ENCODE results near the gene DUSP2.

Gene DUSP2

DNA sequence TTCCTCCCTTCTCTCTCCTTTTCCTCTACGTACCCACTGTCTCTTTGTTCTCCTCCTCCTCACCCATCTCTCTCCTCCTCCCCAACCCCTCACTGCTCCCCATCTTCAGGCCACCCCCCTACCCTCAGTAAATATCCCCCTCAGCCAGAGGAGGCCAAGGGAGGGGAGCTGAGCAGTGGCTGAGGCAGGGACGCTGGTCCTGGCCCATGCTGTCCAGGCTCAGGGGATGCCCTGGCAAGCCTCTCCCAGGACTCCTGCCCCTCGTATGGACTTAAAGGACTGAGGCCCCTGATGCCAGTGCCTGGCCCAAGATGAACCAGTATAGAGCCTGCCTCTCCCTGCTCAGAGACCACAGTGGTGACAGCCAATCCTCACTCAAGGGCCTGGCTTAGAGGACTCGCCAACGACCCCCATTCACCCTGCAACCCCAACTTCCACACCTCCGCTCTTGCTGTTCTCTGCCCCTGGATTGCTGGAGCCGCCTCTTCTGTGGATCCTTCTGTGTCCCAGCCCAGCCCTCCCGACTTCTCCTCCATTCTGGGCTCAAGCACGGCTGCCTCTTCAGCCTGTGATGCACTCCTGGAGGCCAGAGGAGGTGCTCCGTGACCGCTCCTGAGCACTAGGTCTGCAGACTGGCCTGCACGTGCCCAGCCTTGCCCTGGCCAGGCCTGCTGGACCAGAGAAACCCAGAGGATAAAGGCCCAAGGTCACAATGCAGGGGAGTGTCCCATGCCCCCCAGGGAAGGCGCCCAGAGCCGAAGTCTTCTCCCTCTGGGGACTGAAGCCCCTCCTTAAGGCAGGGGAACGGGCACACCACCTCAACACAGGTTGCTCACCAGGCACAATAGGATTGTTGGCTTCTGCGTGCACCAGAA, 9.5 kb upstream of the DUSP2 start:
- Histone ChIP-seq H3K4ac (ENCODE audit: low read depth, low read length) (no peak overlapping the region), H2BK5ac (ENCODE audit: low read depth, low read length, poor library complexity) (no peak overlapping the region), H3K9ac (ENCODE audit: low read length) (no peak overlapping the region), H2AK5ac (ENCODE audit: low read length) (no peak overlapping the region), H3K36me3 (ENCODE audit: control insufficient read depth in 1 of 2, insufficient read depth in 2 of 2, low read length in 2 of 2) (no peaks in the 10 kb centered on the region), H3K23ac (ENCODE audit: low read length) (no peak overlapping the region), H3K79me2 (ENCODE audit: control insufficient read depth, insufficient read depth, low read length, poor library complexity) (no peaks in the 10 kb centered on the region), H3K14ac (ENCODE audit: low read length) (no peak overlapping the region), H3K18ac (ENCODE audit: low read length) (no peak overlapping the region), H2BK120ac (ENCODE audit: insufficient read depth, low read length, poor library complexity) (no peak overlapping the region), H4K91ac (ENCODE audit: low read depth, low read length) (no peak overlapping the region), H3K27me3 (ENCODE audit: insufficient read depth, low read length) (no peaks in the 10 kb centered on the region), H3K4me2 (ENCODE audit: low read length) (no peak overlapping the region), H4K12ac (ENCODE audit: low read depth, low read length) (no peak overlapping the region), H2BK12ac (ENCODE audit: low read length) (no peak overlapping the region), H3K4me1 (ENCODE audit: control insufficient read depth in 1 of 2, insufficient read depth in 2 of 2, low read length in 2 of 2) (no peaks in the 10 kb centered on the region), H4K8ac (ENCODE audit: low read depth, low read length) (no peak overlapping the region), H3K27ac (ENCODE audit: low read depth, low read length) (no peak overlapping the region), H3K79me1 (ENCODE audit: low read length) (no peaks in the 10 kb centered on the region), H3K4me3 (ENCODE audit: low read depth, low read length) (no peak overlapping the region), H2AFZ (ENCODE audit: insufficient read depth, low read length, poor library complexity) (no peak overlapping the region), H3K9me3 (ENCODE audit: insufficient read depth, low read depth, low read length) (peaks cover 2% of the 10 kb centered on the region)
- DNase-seq = no peak
- no CpG with 5 or more reads among the region's 16 CpGs for WGBS (ENCODE audit: extremely low coverage, insufficient coverage, insufficient read length)

- H3K14ac ChIP-seq (ENCODE audit: low read length) = no peak overlapping the region
- H2AFZ ChIP-seq (ENCODE audit: insufficient read depth, low read length, poor library complexity) = no peak overlapping the region
- no peaks in the 10 kb centered on the region for H3K27me3 ChIP-seq (ENCODE audit: insufficient read depth, low read length)
- H2BK120ac ChIP-seq (ENCODE audit: insufficient read depth, low read length, poor library complexity) = no peak overlapping the region
- no peak overlapping the region for H4K91ac ChIP-seq (ENCODE audit: low read depth, low read length)
- no peak overlapping the region for H4K12ac ChIP-seq (ENCODE audit: low read depth, low read length)
- no peak overlapping the region for H2BK5ac ChIP-seq (ENCODE audit: low read depth, low read length, poor library complexity)
- H3K79me1 ChIP-seq (ENCODE audit: low read length) = peaks cover under 1% of the 10 kb centered on the region
- no peak overlapping the region for H3K4me3 ChIP-seq (ENCODE audit: low read depth, low read length)
- no peak overlapping the region for H4K8ac ChIP-seq (ENCODE audit: low read depth, low read length)
- H3K9me3 ChIP-seq (ENCODE audit: insufficient read depth, low read depth, low read length) = peaks cover 2% of the 10 kb centered on the region
- H3K9ac ChIP-seq (ENCODE audit: low read length) = no peak overlapping the region
- H3K36me3 ChIP-seq (ENCODE audit: control insufficient read depth in 1 of 2, insufficient read depth in 2 of 2, low read length in 2 of 2) = no peaks in the 10 kb centered on the region
- no peaks in the 10 kb centered on the region for H3K79me2 ChIP-seq (ENCODE audit: control insufficient read depth, insufficient read depth, low read length, poor library complexity)
- H2AK5ac ChIP-seq (ENCODE audit: low read length) = no peak overlapping the region
- H3K23ac ChIP-seq (ENCODE audit: low read length) = no peak overlapping the region
- H3K4me1 ChIP-seq (ENCODE audit: control insufficient read depth in 1 of 2, insufficient read depth in 2 of 2, low read length in 2 of 2) = peaks cover 0 to under 1% of the 10 kb centered on the region in 2 experiments
- H3K18ac ChIP-seq (ENCODE audit: low read length) = no peak overlapping the region
- WGBS (ENCODE audit: extremely low coverage, insufficient coverage, insufficient read length) = no CpG with 5 or more reads among the region's 7 CpGs
- H3K4me2 ChIP-seq (ENCODE audit: low read length) = no peak overlapping the region
- DNase-seq = no peak
- H2BK12ac ChIP-seq (ENCODE audit: low read length) = no peak overlapping the region
- no peak overlapping the region for H3K27ac ChIP-seq (ENCODE audit: low read depth, low read length)
- H3K4ac ChIP-seq (ENCODE audit: low read depth, low read length) = no peak overlapping the region
These were observed 8.8 kb upstream of the DUSP2 start for GRCh38 chr2:96153991-96154431.

DNA sequence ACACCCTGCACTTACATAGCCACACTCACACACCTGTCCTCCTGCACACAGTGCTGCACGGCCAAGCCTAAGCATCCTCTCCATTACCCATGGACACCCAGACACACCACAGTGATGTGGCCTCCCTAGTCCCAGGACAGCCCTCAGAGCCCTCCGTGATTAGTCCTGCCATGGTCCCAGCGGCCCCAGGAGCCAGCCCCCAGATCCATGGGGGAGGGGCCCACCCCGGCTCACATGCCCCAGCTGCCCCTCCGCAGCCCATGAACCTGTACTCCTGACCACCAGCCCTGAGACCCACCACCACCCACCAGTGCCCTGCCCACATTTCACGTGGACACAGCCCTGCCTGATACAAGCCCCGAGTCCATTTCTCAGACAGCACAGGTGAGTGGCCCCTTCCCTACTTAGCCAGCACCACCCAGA, 8.1 kb upstream of the DUSP2 start:
- no CpG with 5 or more reads among the region's 7 CpGs for whole genome bisulfite sequencing (ENCODE audit: extremely low coverage, insufficient coverage, insufficient read length)
- H3K18ac ChIP-seq (ENCODE audit: low read length) = no peak overlapping the region

DNA sequence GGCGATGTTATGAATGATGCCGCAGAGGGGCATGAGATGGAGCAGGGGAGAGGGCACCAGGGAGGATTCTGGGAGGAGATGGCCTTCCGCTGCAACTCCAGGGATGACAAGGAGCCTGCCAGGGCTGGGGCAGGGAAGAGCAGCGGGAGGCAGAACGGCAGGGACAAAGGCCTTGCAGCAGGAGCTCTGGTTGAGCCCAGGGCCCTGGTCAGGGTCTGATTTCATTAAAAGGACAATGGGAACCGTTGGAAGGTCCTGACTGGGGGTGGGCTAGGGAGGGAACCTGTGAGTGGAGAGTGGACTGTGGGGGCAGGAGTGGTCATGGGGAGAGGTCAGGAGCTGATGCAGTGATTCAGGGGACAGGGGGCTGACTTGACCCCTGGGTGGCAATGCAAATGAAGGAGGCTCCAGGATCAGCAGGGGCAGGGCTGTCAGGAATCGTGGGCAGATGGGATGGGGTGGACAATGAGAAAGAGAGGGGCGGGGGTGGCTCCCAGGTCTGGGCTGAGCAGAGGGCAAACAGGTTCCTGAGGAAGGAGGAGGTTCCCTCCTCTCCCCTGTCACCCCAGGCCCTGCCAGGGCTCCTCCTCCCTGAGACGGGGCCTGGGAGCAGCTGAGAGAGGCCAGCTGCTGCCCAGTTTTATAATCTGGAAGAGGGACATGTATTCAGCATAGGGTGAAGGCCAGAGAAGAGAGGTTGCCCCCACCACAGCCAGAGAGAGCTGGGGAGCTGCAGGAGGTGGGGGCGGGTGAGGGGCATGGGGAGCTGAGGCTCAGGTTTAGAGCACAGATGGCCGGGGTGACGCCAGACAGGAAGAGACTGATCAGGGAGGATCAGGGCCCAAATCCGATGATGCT, 7.3 kb upstream of the DUSP2 start:
- peaks cover 12 to 13% of the 10 kb centered on the region in 2 experiments for H3K4me1 ChIP-seq (ENCODE audit: control insufficient read depth in 1 of 2, insufficient read depth in 2 of 2, low read length in 2 of 2)
- no peak overlapping the region for H3K27ac ChIP-seq (ENCODE audit: low read depth, low read length)
- no peak overlapping the region for H4K91ac ChIP-seq (ENCODE audit: low read depth, low read length)
- no peaks in the 10 kb centered on the region for H3K36me3 ChIP-seq (ENCODE audit: control insufficient read depth in 1 of 2, insufficient read depth in 2 of 2, low read length in 2 of 2)
- no peaks in the 10 kb centered on the region for H3K27me3 ChIP-seq (ENCODE audit: insufficient read depth, low read length)
- H3K4me2 ChIP-seq (ENCODE audit: low read length) = no peak overlapping the region
- H3K14ac ChIP-seq (ENCODE audit: low read length) = no peak overlapping the region
- peaks cover 2% of the 10 kb centered on the region for H3K79me2 ChIP-seq (ENCODE audit: control insufficient read depth, insufficient read depth, low read length, poor library complexity)
- H3K4me3 ChIP-seq (ENCODE audit: low read depth, low read length) = no peak overlapping the region
- H2AFZ ChIP-seq (ENCODE audit: insufficient read depth, low read length, poor library complexity) = no peak overlapping the region
- no peak overlapping the region for H3K4ac ChIP-seq (ENCODE audit: low read depth, low read length)
- H2AK5ac ChIP-seq (ENCODE audit: low read length) = no peak overlapping the region
- H3K18ac ChIP-seq (ENCODE audit: low read length) = no peak overlapping the region
- H3K9ac ChIP-seq (ENCODE audit: low read length) = no peak overlapping the region
- H3K9me3 ChIP-seq (ENCODE audit: insufficient read depth, low read depth, low read length) = peaks cover 2% of the 10 kb centered on the region
- peaks cover 8% of the 10 kb centered on the region for H3K79me1 ChIP-seq (ENCODE audit: low read length)
- no peak for DNase-seq
- no peak overlapping the region for H2BK120ac ChIP-seq (ENCODE audit: insufficient read depth, low read length, poor library complexity)
- no CpG with 5 or more reads among the region's 13 CpGs for WGBS (ENCODE audit: extremely low coverage, insufficient coverage, insufficient read length)
- H2BK5ac ChIP-seq (ENCODE audit: low read depth, low read length, poor library complexity) = no peak overlapping the region
- no peak overlapping the region for H3K23ac ChIP-seq (ENCODE audit: low read length)
- no peak overlapping the region for H2BK12ac ChIP-seq (ENCODE audit: low read length)
- no peak overlapping the region for H4K8ac ChIP-seq (ENCODE audit: low read depth, low read length)
- H4K12ac ChIP-seq (ENCODE audit: low read depth, low read length) = no peak overlapping the region

More for the DNA sequence above, 8.1 kb upstream of the DUSP2 start:
- Histone ChIP-seq H3K79me2 (ENCODE audit: control insufficient read depth, insufficient read depth, low read length, poor library complexity) (no peaks in the 10 kb centered on the region), H4K91ac (ENCODE audit: low read depth, low read length) (no peak overlapping the region), H4K8ac (ENCODE audit: low read depth, low read length) (no peak overlapping the region), H2BK12ac (ENCODE audit: low read length) (no peak overlapping the region), H3K36me3 (ENCODE audit: control insufficient read depth in 1 of 2, insufficient read depth in 2 of 2, low read length in 2 of 2) (no peaks in the 10 kb centered on the region), H3K79me1 (ENCODE audit: low read length) (peaks cover 3% of the 10 kb centered on the region), H3K23ac (ENCODE audit: low read length) (no peak overlapping the region), H4K12ac (ENCODE audit: low read depth, low read length) (no peak overlapping the region), H2AFZ (ENCODE audit: insufficient read depth, low read length, poor library complexity) (no peak overlapping the region), H3K9me3 (ENCODE audit: insufficient read depth, low read depth, low read length) (peaks cover 2% of the 10 kb centered on the region), H3K14ac (ENCODE audit: low read length) (no peak overlapping the region), H3K27ac (ENCODE audit: low read depth, low read length) (no peak overlapping the region), H3K4me3 (ENCODE audit: low read depth, low read length) (no peak overlapping the region), H3K27me3 (ENCODE audit: insufficient read depth, low read length) (no peaks in the 10 kb centered on the region), H3K4me1 (ENCODE audit: control insufficient read depth in 1 of 2, insufficient read depth in 2 of 2, low read length in 2 of 2) (peaks cover 6 to 7% of the 10 kb centered on the region in 2 experiments), H2BK120ac (ENCODE audit: insufficient read depth, low read length, poor library complexity) (no peak overlapping the region), H3K4me2 (ENCODE audit: low read length) (no peak overlapping the region), H3K4ac (ENCODE audit: low read depth, low read length) (no peak overlapping the region), H2BK5ac (ENCODE audit: low read depth, low read length, poor library complexity) (no peak overlapping the region), H2AK5ac (ENCODE audit: low read length) (no peak overlapping the region), H3K9ac (ENCODE audit: low read length) (no peak overlapping the region)
- no peak for DNase-seq
